HEK293 (cell line): ENCODE results near the gene CENPX.

Experiments
- CTCF ChIP-seq: fragments of 450-650 bp; formaldehyde crosslinking; IDR thresholded peaks from 2 replicates; pipeline ENCODE4 v1.5.1; 2016; ENCODE audit warnings: missing biosample characterization, missing genetic modification characterization
- PATZ1 ChIP-seq: fragments of 450-650 bp; formaldehyde crosslinking; IDR thresholded peaks from 2 replicates; pipeline ENCODE4 v1.5.1; 2016; ENCODE audit warnings: missing biosample characterization, missing genetic modification characterization
- PBX3 ChIP-seq: sonication (generic); formaldehyde crosslinking; IDR thresholded peaks from 2 replicates; pipeline ENCODE4 v1.8.1; 2022; ENCODE audit warnings: mild to moderate bottlenecking, moderate library complexity, missing genetic modification reagents
- REST ChIP-seq: fragments of 450-650 bp; formaldehyde crosslinking; IDR thresholded peaks from 2 replicates; pipeline ENCODE4 v1.5.1; 2016; ENCODE audit warnings: missing biosample characterization, missing genetic modification characterization
- ZBTB21 ChIP-seq: fragments of 450-650 bp; formaldehyde crosslinking; IDR thresholded peaks from 2 replicates; pipeline ENCODE4 v1.5.1; 2017; ENCODE audit warnings: missing biosample characterization, missing genetic modification characterization
- ZNF140 ChIP-seq: fragments of 450-650 bp; formaldehyde crosslinking; IDR thresholded peaks from 2 replicates; pipeline ENCODE4 v1.5.1; 2016; ENCODE audit warnings: missing biosample characterization, missing genetic modification characterization
- ZNF311 ChIP-seq: fragments of 450-650 bp; formaldehyde crosslinking; IDR thresholded peaks from 2 replicates; pipeline ENCODE4 v1.5.1; 2017; ENCODE audit warnings: missing biosample characterization, missing genetic modification characterization, borderline replicate concordance
- ZNF350 ChIP-seq: fragments of 450-650 bp; formaldehyde crosslinking; IDR thresholded peaks from 2 replicates; pipeline ENCODE4 v1.5.0; 2017; ENCODE audit warnings: missing biosample characterization, mild to moderate bottlenecking, missing genetic modification characterization
- ZNF544 ChIP-seq: fragments of 450-650 bp; formaldehyde crosslinking; IDR thresholded peaks from 2 replicates; pipeline ENCODE4 v1.5.0; 2017; ENCODE audit warnings: missing biosample characterization, missing genetic modification characterization
- ZNF561 ChIP-seq: fragments of 450-650 bp; IDR thresholded peaks from 2 replicates; pipeline ENCODE4 v1.5.1; 2018; ENCODE audit warnings: missing biosample characterization, missing genetic modification characterization, borderline replicate concordance
- ZNF747 ChIP-seq: fragments of 450-650 bp; formaldehyde crosslinking; IDR thresholded peaks from 2 replicates; pipeline ENCODE4 v1.5.1; 2016; ENCODE audit warnings: missing biosample characterization, missing genetic modification characterization

- no peak for TF ChIP-seq ZNF140 (tag by site-specific recombination)
- TF ChIP-seq CTCF (tag by site-specific recombination): peak; percentile 29; the same call in 1 of the 2 replicates
- TF ChIP-seq REST (tag by site-specific recombination): peak; percentile 47; the same call in 1 of the 2 replicates
- TF ChIP-seq ZNF561: peak; percentile 62; the same call in 1 of the 2 replicates
- no peak for TF ChIP-seq ZNF350 (tag by site-specific recombination)
- TF ChIP-seq ZNF544 (tag by site-specific recombination): no peak
- no peak for TF ChIP-seq ZNF747
- no peak for TF ChIP-seq ZBTB21 (tag by site-specific recombination)
- no peak for TF ChIP-seq PBX3 (CRISPR knock-in tag)
- peak; percentile 57 for TF ChIP-seq PATZ1
- no peak for TF ChIP-seq ZNF311 (tag by site-specific recombination)
These were observed 9.4 kb upstream of the CENPX start for GRCh38 chr17:82031885-82032627.
